H1 (cell line): Measurements from ENCODE around the gene DLX4. TPM values are rescaled to one million over a fixed set of nuclear protein-coding genes. Genes with fewer than 3 reads are reported as not detected.

Experiments
- CTCF ChIA-PET: fragments of 300-600 bp; sonication (Branson Sonifier 250); formaldehyde crosslinking; loops from one replicate; lab custom pipeline; 2021; ENCODE audit not compliant: partially characterized antibody; lab: Charles Lee
- POLR2A ChIA-PET: fragments of 300-600 bp; sonication (Branson Sonifier 250); formaldehyde crosslinking; loops from one replicate; lab custom pipeline; 2021; ENCODE audit warnings: inconsistent platforms; ENCODE audit not compliant: partially characterized antibody; lab: Charles Lee
- DNase-seq, 2 experiments: peaks; one replicate each; pipeline versions ENCODE4 v3.0.0 to v3.0.0-alpha.2; 2010 to 2022; ENCODE audit warnings: low spot score in 2 of 2, low read depth in 1 of 2, mixed read lengths in 1 of 2
- FAIRE-seq: peaks from 2 replicates; lab custom pipeline; 2011; peaks lifted over from hg19 to GRCh38; lab: Jason Lieb, UNC
- H2AFZ ChIP-seq: 2 replicates; pipeline ENCODE4 v1.8.1; 2012; ENCODE audit warnings: low read length, inconsistent platforms
- H2AK5ac ChIP-seq: 2 replicates; pipeline ENCODE4 v1.6.1; 2013; ENCODE audit warnings: low read depth, low read length
- H2BK120ac ChIP-seq: replicated peaks from 2 replicates; pipeline ENCODE3; 2013; ENCODE audit warnings: low read depth, low read length, inconsistent platforms
- H2BK12ac ChIP-seq: 2 replicates; pipeline ENCODE4 v1.6.1; 2013; ENCODE audit warnings: low read depth, low read length
- H2BK15ac ChIP-seq: 2 replicates; pipeline ENCODE4 v1.6.1; 2013; ENCODE audit warnings: low read length
- H2BK20ac ChIP-seq: 2 replicates; pipeline ENCODE4 v1.6.1; 2013; ENCODE audit warnings: low read length
- H2BK5ac ChIP-seq: 2 replicates; pipeline ENCODE4 v1.6.1; 2013; ENCODE audit warnings: low read depth, low read length
- H3K14ac ChIP-seq: 2 replicates; pipeline ENCODE4 v1.6.1; 2013; ENCODE audit warnings: inconsistent platforms; ENCODE audit not compliant: insufficient read length
- H3K18ac ChIP-seq: 2 replicates; pipeline ENCODE4 v1.6.1; 2013; ENCODE audit warnings: low read length; ENCODE audit errors: extremely low read depth
- H3K23ac ChIP-seq: 2 replicates; pipeline ENCODE4 v1.6.1; 2013; ENCODE audit warnings: inconsistent platforms; ENCODE audit not compliant: insufficient read length
- H3K23me2 ChIP-seq: 2 replicates; pipeline ENCODE4 v1.6.1; 2013; ENCODE audit warnings: low read depth, low read length
- H3K27ac ChIP-seq: 2 replicates; pipeline ENCODE4 v1.6.1; 2011; ENCODE audit warnings: low read depth, low read length, inconsistent platforms
- H3K27me3 ChIP-seq, 4 experiments: replicated peaks in 1 of 4; 1 replicate in 1 of 4; 2 replicates in 3 of 4; pipeline versions ENCODE4 v1.6.1 to v1.8.1; 2011 to 2013; ENCODE audit warnings: low read length in 3 of 4, mild to moderate bottlenecking in 3 of 4, inconsistent platforms in 2 of 4, mixed read lengths in 2 of 4, moderate library complexity in 1 of 4; ENCODE audit not compliant: control insufficient read depth in 3 of 4, insufficient read depth in 3 of 4; ENCODE audit errors: extremely low read depth in 1 of 4
- H3K36me3 ChIP-seq, 4 experiments: 2 replicates each; pipeline versions ENCODE4 v1.6.1 to v1.8.1; 2011 to 2013; ENCODE audit warnings: mild to moderate bottlenecking in 4 of 4, low read length in 3 of 4, moderate library complexity in 2 of 4, control low read depth in 1 of 4, inconsistent platforms in 1 of 4; ENCODE audit not compliant: insufficient read depth in 4 of 4, control insufficient read depth in 2 of 4
- H3K4ac ChIP-seq: replicated peaks from 2 replicates; pipeline ENCODE3; 2013; ENCODE audit warnings: low read length, low read depth, mixed read lengths, inconsistent platforms; ENCODE audit not compliant: insufficient read length
- H3K4me1 ChIP-seq, 4 experiments: replicated peaks in 1 of 4; 1 replicate in 1 of 4; 2 replicates in 3 of 4; pipeline versions ENCODE4 v1.6.1 to v1.8.1; 2011 to 2013; ENCODE audit warnings: low read length in 3 of 4, inconsistent platforms in 2 of 4, mixed read lengths in 1 of 4; ENCODE audit not compliant: insufficient read depth in 4 of 4, control insufficient read depth in 3 of 4
- H3K4me2 ChIP-seq, 2 experiments: 2 replicates each; pipeline versions ENCODE4 v1.6.1 to v1.8.1; 2011 to 2013; ENCODE audit warnings: low read depth in 2 of 2, low read length in 2 of 2, control low read depth in 1 of 2, inconsistent platforms in 1 of 2, mild to moderate bottlenecking in 1 of 2; ENCODE audit not compliant: insufficient read depth in 1 of 2
- H3K4me3 ChIP-seq, 4 experiments: fragments of 200-600, 300-600 bp in 1 of 4; sonication (generic), shearing (Covaris generic), sonication (Bioruptor Twin) in 1 of 4; 2 replicates each; pipeline versions ENCODE4 v1.5.1 to v1.8.1; 2011 to 2016; ENCODE audit warnings: low read length in 4 of 4, low read depth in 3 of 4, control low read depth in 2 of 4, inconsistent platforms in 2 of 4, mild to moderate bottlenecking in 2 of 4, mixed read lengths in 1 of 4, moderate library complexity in 1 of 4; ENCODE audit not compliant: insufficient read depth in 2 of 4; ENCODE audit errors: extremely low read depth in 1 of 4
- H3K56ac ChIP-seq: replicated peaks from 2 replicates; pipeline ENCODE3; 2013; ENCODE audit warnings: low read depth, mild to moderate bottlenecking, mixed read lengths, low read length, inconsistent platforms; ENCODE audit not compliant: insufficient read length
- H3K79me1 ChIP-seq: 2 replicates; pipeline ENCODE4 v1.6.1; 2013; ENCODE audit warnings: low read depth, low read length, control low read depth
- H3K79me2 ChIP-seq, 2 experiments: 2 replicates each; pipeline versions ENCODE4 v1.6.1 to v1.8.1; 2012 to 2013; ENCODE audit warnings: low read length in 2 of 2, mild to moderate bottlenecking in 2 of 2, inconsistent platforms in 1 of 2; ENCODE audit not compliant: insufficient read depth in 2 of 2, control insufficient read depth in 1 of 2
- H3K9ac ChIP-seq, 4 experiments: replicated peaks in 1 of 4; 1 replicate in 1 of 4; 2 replicates in 3 of 4; pipeline versions ENCODE4 v1.6.1 to v1.8.1; 2011 to 2013; ENCODE audit warnings: low read depth in 3 of 4, low read length in 3 of 4, control low read depth in 2 of 4, mild to moderate bottlenecking in 2 of 4, moderate library complexity in 2 of 4, inconsistent platforms in 1 of 4; ENCODE audit errors: extremely low read depth in 1 of 4
- H3K9me3 ChIP-seq, 2 experiments: 2 replicates each; pipeline versions ENCODE4 v1.6.1 to v1.8.1; 2012 to 2013; ENCODE audit warnings: mild to moderate bottlenecking in 2 of 2, moderate library complexity in 2 of 2, control low read depth in 1 of 2, inconsistent platforms in 1 of 2, low read depth in 1 of 2, low read length in 1 of 2, mixed read lengths in 1 of 2; ENCODE audit not compliant: insufficient read depth in 2 of 2
- H4K20me1 ChIP-seq, 2 experiments: replicated peaks in 1 of 2; 2 replicates each; pipeline versions ENCODE3 to v1.8.1; 2011 to 2013; ENCODE audit warnings: inconsistent platforms in 2 of 2, low read length in 2 of 2, mild to moderate bottlenecking in 1 of 2; ENCODE audit not compliant: insufficient read depth in 2 of 2, control insufficient read depth in 1 of 2
- H4K5ac ChIP-seq: 2 replicates; pipeline ENCODE4 v1.6.1; 2013; ENCODE audit warnings: low read length, low read depth, mixed read lengths, inconsistent platforms; ENCODE audit not compliant: insufficient read length
- H4K8ac ChIP-seq: 2 replicates; pipeline ENCODE4 v1.8.0; 2013; ENCODE audit warnings: mild to moderate bottlenecking, moderate library complexity, low read length, inconsistent platforms; ENCODE audit not compliant: insufficient read depth; ENCODE audit errors: extremely low read depth
- H4K91ac ChIP-seq: replicated peaks from 2 replicates; pipeline ENCODE3; 2013; ENCODE audit warnings: low read length, mixed read lengths, inconsistent platforms; ENCODE audit not compliant: insufficient read length
- ATF2 ChIP-seq: IDR thresholded peaks from 2 replicates; pipeline ENCODE4 v1.6.1; 2012; ENCODE audit warnings: low read length, inconsistent platforms
- CHD1 ChIP-seq: IDR thresholded peaks from 2 replicates; pipeline ENCODE4 v1.6.1; 2012; ENCODE audit warnings: low read depth, low read length, improper control_type of control experiment
- CTBP2 ChIP-seq: IDR thresholded peaks from 2 replicates; pipeline ENCODE4 v1.7.0; 2011; ENCODE audit warnings: borderline replicate concordance, mild to moderate bottlenecking, moderate library complexity, mixed read lengths, low read length; ENCODE audit not compliant: insufficient read depth, insufficient read length
- EP300 ChIP-seq, 2 experiments: IDR thresholded peaks; 1 replicate in 1 of 2; 2 replicates in 1 of 2; pipeline ENCODE4 v1.6.1; 2011 to 2012; ENCODE audit warnings: low read depth in 2 of 2, low read length in 2 of 2, mild to moderate bottlenecking in 2 of 2, borderline replicate concordance in 1 of 2, inconsistent platforms in 1 of 2, moderate library complexity in 1 of 2
- EZH2 ChIP-seq: fragments of 200-600 bp; sonication (generic); IDR thresholded peaks from 2 replicates; pipeline ENCODE4 v1.7.1; 2012; ENCODE audit warnings: low read depth, mild to moderate bottlenecking, moderate library complexity, low read length, inconsistent platforms; ENCODE audit not compliant: severe bottlenecking
- FOSL1 ChIP-seq: IDR thresholded peaks from 2 replicates; pipeline ENCODE4 v1.6.1; 2011; ENCODE audit warnings: mild to moderate bottlenecking, low read depth, low read length, moderate library complexity; ENCODE audit not compliant: insufficient read depth
- HDAC2 ChIP-seq, 2 experiments: fragments of 300-600 bp in 1 of 2; sonication (generic) in 1 of 2; IDR thresholded peaks; 2 replicates each; pipeline ENCODE4 v1.6.1; 2011 to 2012; ENCODE audit warnings: low read depth in 2 of 2, low read length in 2 of 2, mild to moderate bottlenecking in 2 of 2, moderate library complexity in 2 of 2, borderline replicate concordance in 1 of 2, inconsistent platforms in 1 of 2
- RNF2 ChIP-seq: fragments of 200-900, 300-1000 bp; sonication (generic); IDR thresholded peaks from 2 replicates; pipeline ENCODE4 v1.7.1; 2016; ENCODE audit warnings: borderline replicate concordance, low read depth, mild to moderate bottlenecking, antibody characterized with exemption, low read length; ENCODE audit not compliant: poor library complexity, severe bottlenecking; ENCODE audit errors: missing control alignments
- WGBS, 2 experiments: shearing (Covaris generic) in 1 of 2; methylation state at CpG; one replicate each; pipeline versions ENCODE4 v1.1.6 to v1.1.7; 2013 to 2015; ENCODE audit warnings: low lambda C conversion rate in 2 of 2, mixed read lengths in 2 of 2, inconsistent platforms in 1 of 2, low coverage in 1 of 2, missing lambda C conversion rate in 1 of 2; ENCODE audit not compliant: insufficient replicate concordance in 2 of 2, insufficient coverage in 1 of 2, insufficient read length in 1 of 2; ENCODE audit errors: extremely low coverage in 1 of 2, missing lambda C conversion rate in 1 of 2; 5-methylcytosine and 5-hydroxymethylcytosine counted together
- polyA plus RNA-seq, 7 experiments: library from polyadenylated mRNA; depleted of rRNA in 3 of 7; stranded (reverse) in 5 of 7; unstranded in 2 of 7; fragments of >200 nt in 5 of 7; fragments of 200-250 nt in 2 of 7; gene quantifications; 1 replicate in 5 of 7; 2 replicates in 1 of 7; 4 replicates in 1 of 7; pipeline versions ENCODE4 v1.2.1 to v1.2.3, GENCODE V29; 2011 to 2013; ENCODE audit warnings: missing spikeins in 2 of 7, mixed read lengths in 2 of 7
- total RNA-seq: library from RNA; stranded (reverse); fragmentation: NEBNext Ultra II Directional; extraction: Animal tissue kit (Norgen Biotek cat#: 25700); gene quantifications from 2 replicates; pipeline ENCODE4 v1.2.1, GENCODE V29; 2021

Gene DLX4
- total and polyA plus RNA-seq, 2 of the 8 experiments (the other 6 are each of a cell fraction or from before 2014, with no cell fraction given): 0.67 to 0.80 TPM

GRCh38 chr17:50020841-50021599 lies 52.0 kb downstream of the DLX4 start:
- no peak overlapping the region for H3K27ac ChIP-seq
- H3K27me3 ChIP-seq: no peaks in the 10 kb centered on the region
- no peak overlapping the region for H3K56ac ChIP-seq
- H2AFZ ChIP-seq: no peak overlapping the region
- no peaks in the 10 kb centered on the region for H3K23me2 ChIP-seq
- no peak overlapping the region for H3K18ac ChIP-seq
- no peak overlapping the region for H3K4ac ChIP-seq
- CTCF ChIA-PET: interaction anchor here (0.9 to 3.9 kb wide), 8 partner anchors 11 to 169 kb away, joined by 3 to 21 read pairs (median 6); partner anchors contain the start of genes ITGA3 and PDK2
- no peaks in the 10 kb centered on the region for H3K4me1 ChIP-seq
- H3K9me3 ChIP-seq: peaks cover 5 to 18% of the 10 kb centered on the region in 2 experiments; a peak in 3 of 4 replicates
- no peak overlapping the region for H2AK5ac ChIP-seq
- no peak overlapping the region for H3K4me3 ChIP-seq
- peaks cover 0 to 2% of the 10 kb centered on the region in 2 experiments for H4K20me1 ChIP-seq
- no peaks in the 10 kb centered on the region for H3K79me2 ChIP-seq
- H3K79me1 ChIP-seq: no peaks in the 10 kb centered on the region
- no peak overlapping the region for H2BK15ac ChIP-seq
- no peaks in the 10 kb centered on the region for H3K36me3 ChIP-seq
- no peak overlapping the region for H2BK120ac ChIP-seq
- no peak overlapping the region for H2BK12ac ChIP-seq
- H3K4me2 ChIP-seq: no peak overlapping the region; a peak in 1 of 4 replicates
- FAIRE-seq (no peak), DNase-seq (no peak)
- no peak overlapping the region for H3K14ac ChIP-seq
- H4K91ac ChIP-seq: no peak overlapping the region
- no peak overlapping the region for H4K5ac ChIP-seq
- peak overlapping the region; percentile 43; the same call in 1 of the 2 replicates for H4K8ac ChIP-seq
- 74% methylated on average over 13 of the region's 13 CpGs; no CpG with 5 or more reads in 1 of the 2 experiments for WGBS, 2 experiments
- H2BK5ac ChIP-seq: no peak overlapping the region; the same call in 1 of the 2 replicates
- H3K23ac ChIP-seq: no peak overlapping the region
- POLR2A ChIA-PET: interaction anchor here (0.5 to 0.9 kb wide), 3 partner anchors 35 to 155 kb away, joined by 3 to 4 read pairs (median 3); partner anchors contain the start of gene ITGA3
- no peak overlapping the region for H2BK20ac ChIP-seq
- H3K9ac ChIP-seq: no peak overlapping the region
- TF ChIP-seq EZH2 (no peak), RNF2 (no peak), HDAC2 (IDR thresholded peaks at IDR 0.05; ENCODE audit: borderline replicate concordance in 1 of 2, low read depth in 2 of 2, low read length in 2 of 2) (no peak), FOSL1 (no peak), EP300 (IDR thresholded peaks at IDR 0.05; ENCODE audit: borderline replicate concordance in 1 of 2, low read depth in 2 of 2, low read length in 2 of 2) (no peak), CTBP2 (no peak), CHD1 (no peak), ATF2 (no peak)
